IMR-90 (cell line): Measurements from ENCODE around the gene TPST1.

Experiments
- BHLHE40 ChIP-seq: fragments of 150-350 bp; IDR thresholded peaks from 2 replicates; pipeline ENCODE4 v1.6.1; 2016; ENCODE audit warnings: mild to moderate bottlenecking, low read depth, low read length
- FOS ChIP-seq: fragments of 150-350 bp; IDR thresholded peaks from 2 replicates; pipeline ENCODE4 v1.6.1; 2016; ENCODE audit warnings: low read depth, low read length
- MAFK ChIP-seq: IDR thresholded peaks from 2 replicates; pipeline ENCODE4 v1.6.1; 2012; ENCODE audit warnings: low read depth, low read length, improper control_type of control experiment
- MAZ ChIP-seq: IDR thresholded peaks from 2 replicates; pipeline ENCODE4 v1.6.1; 2012; ENCODE audit warnings: low read depth, mild to moderate bottlenecking, low read length, improper control_type of control experiment, moderate library complexity, borderline replicate concordance
- MXI1 ChIP-seq: IDR thresholded peaks from 2 replicates; pipeline ENCODE4 v1.6.1; 2012; ENCODE audit warnings: low read depth, mild to moderate bottlenecking, low read length, moderate library complexity, borderline replicate concordance
- POLR2A ChIP-seq: IDR thresholded peaks from 2 replicates; pipeline ENCODE4 v1.6.1; 2012; ENCODE audit warnings: mild to moderate bottlenecking, low read depth, low read length
- RAD21 ChIP-seq: IDR thresholded peaks from 2 replicates; pipeline ENCODE4 v1.6.1; 2012; ENCODE audit warnings: low read length, improper control_type of control experiment
- RCOR1 ChIP-seq: IDR thresholded peaks from 2 replicates; pipeline ENCODE4 v1.6.1; 2012; ENCODE audit warnings: mild to moderate bottlenecking, low read length, improper control_type of control experiment; ENCODE audit not compliant: insufficient replicate concordance
- TF ChIP-seq, protein P1 (sequence below): conservative IDR thresholded peaks from 2 replicates; pipeline ENCODE4 v1.5.1; 2012; ENCODE audit warnings: mild to moderate bottlenecking, low read depth, low read length, improper control_type of control experiment

GRCh38 chr7:66188645-66189044 is 16.5 kb upstream of the TPST1 start:
- TF ChIP-seq RAD21 (no peak), POLR2A (no peak), MAFK (no peak), MXI1 (no peak), RCOR1 (no peak), MAZ (no peak), BHLHE40 (no peak), FOS (no peak)
- TF ChIP-seq, protein P1, sequence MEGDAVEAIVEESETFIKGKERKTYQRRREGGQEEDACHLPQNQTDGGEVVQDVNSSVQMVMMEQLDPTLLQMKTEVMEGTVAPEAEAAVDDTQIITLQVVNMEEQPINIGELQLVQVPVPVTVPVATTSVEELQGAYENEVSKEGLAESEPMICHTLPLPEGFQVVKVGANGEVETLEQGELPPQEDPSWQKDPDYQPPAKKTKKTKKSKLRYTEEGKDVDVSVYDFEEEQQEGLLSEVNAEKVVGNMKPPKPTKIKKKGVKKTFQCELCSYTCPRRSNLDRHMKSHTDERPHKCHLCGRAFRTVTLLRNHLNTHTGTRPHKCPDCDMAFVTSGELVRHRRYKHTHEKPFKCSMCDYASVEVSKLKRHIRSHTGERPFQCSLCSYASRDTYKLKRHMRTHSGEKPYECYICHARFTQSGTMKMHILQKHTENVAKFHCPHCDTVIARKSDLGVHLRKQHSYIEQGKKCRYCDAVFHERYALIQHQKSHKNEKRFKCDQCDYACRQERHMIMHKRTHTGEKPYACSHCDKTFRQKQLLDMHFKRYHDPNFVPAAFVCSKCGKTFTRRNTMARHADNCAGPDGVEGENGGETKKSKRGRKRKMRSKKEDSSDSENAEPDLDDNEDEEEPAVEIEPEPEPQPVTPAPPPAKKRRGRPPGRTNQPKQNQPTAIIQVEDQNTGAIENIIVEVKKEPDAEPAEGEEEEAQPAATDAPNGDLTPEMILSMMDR: no peak
